ENCODE measurements around the gene DDB1. TPM values are rescaled to one million over a fixed set of nuclear protein-coding genes. Genes with fewer than 3 reads are reported as not detected.

DDB1 gene
- total RNA-seq, 1 donor from 2014 or later: 231 TPM

DNA sequence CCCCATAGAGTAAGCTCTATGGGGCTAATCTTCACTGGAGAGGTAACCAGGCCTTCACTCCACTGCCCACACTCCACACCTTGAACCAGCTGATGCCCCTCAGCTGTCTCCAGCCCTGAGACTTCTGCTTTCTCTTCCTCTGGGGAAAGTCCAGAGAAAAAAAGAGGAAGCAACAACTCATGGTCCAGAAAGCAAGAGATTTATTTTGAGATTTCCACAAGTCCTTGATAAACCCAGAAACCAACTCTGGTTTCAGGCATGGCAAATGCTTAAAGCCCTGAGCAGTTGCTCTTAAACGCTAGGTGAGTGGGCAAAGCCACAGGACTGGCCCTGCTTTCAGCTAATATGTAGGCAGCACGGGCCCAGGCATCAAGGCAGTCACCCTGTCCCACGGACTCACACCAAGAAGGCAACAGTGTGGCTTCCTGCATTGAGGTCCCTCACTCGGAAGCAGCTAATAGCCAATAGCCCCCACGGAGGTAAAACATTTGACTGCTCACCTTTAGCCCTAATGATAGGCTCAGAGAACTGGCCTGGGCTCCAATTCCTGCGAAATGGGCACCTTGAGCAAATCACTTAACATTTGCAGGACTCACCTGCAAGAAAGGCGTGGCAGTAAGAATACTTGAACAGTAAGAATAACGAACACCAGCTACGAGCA is 24.5 kb upstream of the DDB1 start:
- intact Hi-C loops (cut with micrococcal nuclease): no loop called here

GRCh38 chr11:61356706-61357105 is 23.8 kb upstream of the DDB1 start:
- intact Hi-C loops (cut with micrococcal nuclease): no loop called here

DNA sequence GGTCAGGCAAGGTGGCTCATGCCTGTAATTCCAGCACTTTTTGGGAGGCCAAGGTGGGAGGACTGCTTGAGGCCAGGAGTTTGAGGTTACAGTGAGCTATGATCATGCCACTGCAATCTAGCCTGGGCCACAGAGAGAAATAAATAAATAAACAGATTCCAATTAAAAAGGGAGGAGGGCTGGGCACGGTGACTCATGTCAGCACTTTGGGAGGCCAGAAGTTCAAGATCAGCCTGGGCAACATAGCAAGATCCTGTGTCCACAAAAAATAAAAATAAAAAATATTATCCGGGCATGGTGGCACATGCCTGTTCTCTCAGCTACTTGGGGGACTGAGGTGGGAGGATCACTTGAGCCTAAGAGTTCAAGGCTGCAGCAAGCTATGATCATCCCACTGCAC is 21.3 kb upstream of the DDB1 start:
- intact Hi-C loops (cut with micrococcal nuclease): no loop called here

- intact Hi-C loops (cut with micrococcal nuclease): no loop called here
Observed at GRCh38 chr11:61353131-61354067, 20.5 kb upstream of the DDB1 start.

- intact Hi-C loops (cut with micrococcal nuclease): no loop called here
Observed at GRCh38 chr11:61352038-61352437, 19.1 kb upstream of the DDB1 start.

DNA sequence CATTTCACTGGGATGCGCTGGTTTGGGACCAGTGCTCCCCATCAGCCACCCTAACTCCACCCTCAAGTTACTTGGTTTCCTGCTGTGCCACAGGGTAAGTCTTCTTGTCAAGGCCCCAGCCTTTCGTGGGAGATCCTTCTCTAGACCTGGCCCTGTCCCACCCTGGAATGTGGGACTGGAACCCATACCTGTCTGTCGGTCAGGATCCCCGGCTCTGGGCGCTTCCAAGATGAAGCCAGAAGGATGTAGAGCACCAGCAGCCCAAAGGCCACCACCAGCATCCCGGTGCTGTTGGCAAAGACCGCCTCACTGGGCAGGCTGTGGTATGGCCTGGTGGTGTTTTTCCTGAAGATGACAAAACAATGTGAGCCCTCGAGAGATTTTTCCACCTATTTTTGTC is 17.9 kb upstream of the DDB1 start:
- intact Hi-C loops (cut with micrococcal nuclease): no loop called here

DNA sequence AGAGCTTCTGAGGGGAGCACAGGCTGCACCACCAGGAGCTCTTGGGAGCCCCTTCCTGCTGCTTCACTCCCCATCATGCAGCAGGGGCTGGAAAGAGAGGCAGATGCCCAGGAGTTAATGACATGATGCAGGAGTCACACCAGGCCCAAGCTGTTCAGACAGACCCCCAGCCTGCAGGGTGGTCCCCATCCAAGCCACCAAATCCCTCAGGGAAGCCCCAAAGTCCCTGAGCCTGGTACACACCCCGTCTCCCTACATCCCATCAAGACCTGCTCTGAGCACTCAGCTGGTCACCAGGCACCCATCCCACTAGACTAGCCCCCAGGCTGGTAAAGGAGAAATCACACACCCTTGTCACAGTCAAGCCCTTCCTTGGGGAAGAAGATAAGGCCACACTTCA is 17.4 kb upstream of the DDB1 start:
- intact Hi-C loops (cut with micrococcal nuclease): no loop called here

GRCh38 chr11:61349916-61350315 is 17.0 kb upstream of the DDB1 start:
- intact Hi-C loops (cut with micrococcal nuclease): no loop called here

- intact Hi-C loops (cut with micrococcal nuclease): no loop called here
Observed at GRCh38 chr11:61349189-61349751, 16.4 kb upstream of the DDB1 start.

DNA sequence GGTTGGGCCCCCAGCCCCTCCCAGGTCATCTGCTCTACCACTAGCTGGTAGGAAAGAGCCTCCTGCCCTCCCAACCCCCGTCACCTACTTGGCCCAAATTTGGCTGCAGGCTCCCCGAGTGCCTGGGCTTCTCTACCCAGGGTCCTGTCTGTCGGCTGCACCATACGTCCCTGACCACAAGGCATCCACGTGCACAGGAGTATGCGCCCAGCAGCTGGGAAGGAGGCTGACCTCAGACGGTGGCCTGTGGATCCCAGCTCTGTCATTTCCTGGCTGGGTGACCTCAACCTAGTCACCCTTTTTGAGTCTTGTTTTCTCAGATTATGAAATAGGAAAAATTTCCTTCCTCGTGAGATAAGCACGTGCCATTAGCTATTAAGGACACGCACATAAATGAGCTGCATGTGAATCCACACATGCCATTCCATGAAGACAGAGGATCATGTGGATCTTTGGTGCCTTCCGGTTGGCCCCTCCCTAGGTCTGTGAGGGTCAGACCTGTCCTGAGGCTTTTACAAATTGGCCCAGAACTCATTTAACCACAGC is 15.1 kb upstream of the DDB1 start:
- intact Hi-C loops (cut with micrococcal nuclease): no loop called here

- intact Hi-C loops (cut with micrococcal nuclease): no loop called here
Observed at GRCh38 chr11:61345954-61346843, 13.3 kb upstream of the DDB1 start.

DNA sequence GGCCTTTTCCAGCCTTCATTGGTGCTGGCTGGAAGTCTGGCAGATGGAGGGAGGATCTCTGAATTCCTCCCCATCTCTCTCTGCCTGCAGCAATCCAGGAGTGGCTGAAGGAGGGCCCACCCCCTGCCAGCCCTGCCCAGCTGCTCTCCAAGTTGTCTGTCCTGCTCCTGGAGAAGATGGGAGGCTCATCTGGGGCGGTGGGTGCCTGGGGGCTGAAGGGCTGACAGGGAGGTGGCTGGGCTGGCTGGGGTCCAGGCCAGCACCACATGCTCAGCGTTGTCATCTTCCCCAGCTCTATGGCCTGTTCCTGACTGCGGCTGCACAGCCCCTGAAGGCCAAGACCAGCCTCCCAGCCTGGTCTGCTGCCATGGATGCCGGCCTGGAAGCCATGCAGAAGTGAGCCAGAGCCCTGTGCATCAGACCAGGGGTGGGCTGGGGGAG is 12.3 kb upstream of the DDB1 start:
- intact Hi-C loops (cut with micrococcal nuclease): no loop called here

GRCh38 chr11:61343792-61344745 is 11.2 kb upstream of the DDB1 start:
- intact Hi-C loops (cut with micrococcal nuclease): no loop called here

- intact Hi-C loops (cut with micrococcal nuclease): no loop called here
Observed at GRCh38 chr11:61342207-61342803, 9.4 kb upstream of the DDB1 start.

- intact Hi-C loops (cut with micrococcal nuclease): no loop called here
Observed at GRCh38 chr11:61341706-61342105, 8.8 kb upstream of the DDB1 start.

DNA sequence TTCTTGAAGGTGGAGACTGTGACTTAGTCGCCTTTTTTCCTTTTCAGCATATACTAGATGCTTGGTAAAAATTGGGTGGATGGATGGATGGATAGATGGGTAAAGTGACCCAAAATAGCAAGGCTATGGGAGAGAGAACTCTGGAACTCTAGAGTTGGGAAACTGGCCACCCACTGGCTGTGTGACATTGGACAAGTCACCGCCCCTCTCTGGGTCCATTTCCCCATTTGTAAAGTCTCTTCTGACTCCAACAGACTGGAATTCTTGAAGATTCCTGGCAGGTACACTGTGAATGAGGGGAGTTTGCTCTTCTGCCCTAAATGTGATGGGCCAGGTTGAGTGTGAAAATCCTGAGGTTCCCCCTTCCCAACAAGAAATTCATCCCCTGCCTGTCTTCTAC is 8.1 kb upstream of the DDB1 start:
- intact Hi-C loops (cut with micrococcal nuclease): no loop called here

DNA sequence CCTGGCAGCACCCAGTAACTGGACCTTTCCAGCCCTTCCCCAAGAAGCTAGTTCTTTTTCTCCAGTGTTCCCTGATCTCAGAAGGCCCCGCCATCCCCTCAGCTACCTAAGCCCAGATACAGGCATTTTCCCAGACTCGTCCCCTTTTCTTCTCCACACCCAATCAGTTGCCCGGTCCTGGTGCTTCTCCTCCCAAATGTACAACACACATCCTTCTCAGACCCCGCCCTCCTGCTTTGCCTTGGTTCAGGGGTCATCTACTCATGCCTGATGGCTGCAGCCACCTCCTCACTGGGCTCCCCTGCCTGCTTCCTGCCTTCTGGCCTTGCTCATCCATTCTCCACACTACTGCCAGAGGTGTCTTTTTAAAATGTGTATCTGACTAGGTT is 6.6 kb upstream of the DDB1 start:
- intact Hi-C loops (cut with micrococcal nuclease): no loop called here

GRCh38 chr11:61338783-61339489 is 6.0 kb upstream of the DDB1 start:
- intact Hi-C loops (cut with micrococcal nuclease): no loop called here
